ENCODE data around the gene BET1.

The BET1 gene

GRCh38 chr7:94011714-94012353 lies 7.7 kb upstream of the BET1 start:
- DNase-seq (ENCODE audit: low spot score): no peak

GRCh38 chr7:94008537-94008936 lies 4.4 kb upstream of the BET1 start:
- DNase-seq (ENCODE audit: low spot score): peak; percentile 47

GRCh38 chr7:94005753-94006152 lies 1.6 kb upstream of the BET1 start:
- DNase-seq (ENCODE audit: low spot score): no peak

- DNase-seq (ENCODE audit: low spot score): peak; percentile 49
These were observed 620 bp downstream of the BET1 start for GRCh38 chr7:94003446-94004023.

GRCh38 chr7:94001396-94001795 lies 2.8 kb downstream of the BET1 start:
- no peak for DNase-seq (ENCODE audit: low spot score)

- no peak for DNase-seq (ENCODE audit: low spot score)
These were observed 6.3 kb downstream of the BET1 start for GRCh38 chr7:93997868-93998267.

GRCh38 chr7:93992421-93993110 lies 11.6 kb downstream of the BET1 start:
- no peak for DNase-seq (ENCODE audit: low spot score)

GRCh38 chr7:93987297-93987696 lies 16.9 kb downstream of the BET1 start:
- DNase-seq (ENCODE audit: low spot score): no peak

- DNase-seq (ENCODE audit: low spot score): no peak
These were observed 19.1 kb downstream of the BET1 start for GRCh38 chr7:93985101-93985500.

GRCh38 chr7:93984024-93984423 lies 20.1 kb downstream of the BET1 start:
- DNase-seq (ENCODE audit: low spot score): no peak

- no peak for DNase-seq (ENCODE audit: low spot score)
These were observed 22.7 kb downstream of the BET1 start for GRCh38 chr7:93981480-93981874.

GRCh38 chr7:93980744-93981479 lies 23.2 kb downstream of the BET1 start:
- no peak for DNase-seq (ENCODE audit: low spot score)

- DNase-seq (ENCODE audit: low spot score): no peak
These were observed 26.8 kb downstream of the BET1 start for GRCh38 chr7:93977211-93977950.

GRCh38 chr7:93973134-93973533 lies 31.0 kb downstream of the BET1 start:
- peak; percentile 71 for DNase-seq (ENCODE audit: low spot score)

GRCh38 chr7:93972029-93972725 lies 32.0 kb downstream of the BET1 start:
- DNase-seq (ENCODE audit: low spot score): no peak

GRCh38 chr7:93968911-93969620 lies 35.1 kb downstream of the BET1 start:
- no peak for DNase-seq (ENCODE audit: low spot score)

GRCh38 chr7:93964813-93965212 lies 39.3 kb downstream of the BET1 start:
- no peak for DNase-seq (ENCODE audit: low spot score)

- no peak for DNase-seq (ENCODE audit: low spot score)
These were observed 39.9 kb downstream of the BET1 start for GRCh38 chr7:93964262-93964661.

- DNase-seq (ENCODE audit: low spot score): no peak
These were observed 43.2 kb downstream of the BET1 start for GRCh38 chr7:93960986-93961385.

GRCh38 chr7:93958651-93959050 lies 45.5 kb downstream of the BET1 start:
- DNase-seq (ENCODE audit: low spot score): no peak

- peak; percentile 36 for DNase-seq (ENCODE audit: low spot score)
These were observed 45.9 kb downstream of the BET1 start for GRCh38 chr7:93958216-93958615.

Measured in RKO (cell line).